Measurements from ENCODE around the gene CLASP1. TPM values are rescaled to one million over a fixed set of nuclear protein-coding genes. Genes with fewer than 3 reads are reported as not detected.

CLASP1 gene
- total and polyA plus RNA-seq, 2 experiments from 2014 or later = 16.6 to 56.3 TPM

- Histone ChIP-seq H3K27ac (ENCODE audit: low read depth) (no peak overlapping the region), H3K4me2 (no peak overlapping the region), H3K9me2 (ENCODE audit: insufficient read depth) (no peaks in the 10 kb centered on the region), H3F3A (replicated peaks; ENCODE audit: low read depth) (no peaks in the 10 kb centered on the region), H4K20me1 (replicated peaks; ENCODE audit: insufficient read depth) (no peaks in the 10 kb centered on the region), H3K4me3 (no peak overlapping the region), H3K27me3 (ENCODE audit: insufficient read depth) (no peaks in the 10 kb centered on the region), H2AFZ (no peak overlapping the region), H3K79me2 (replicated peaks; ENCODE audit: insufficient read depth) (no peaks in the 10 kb centered on the region), H3K4me1 (ENCODE audit: insufficient read depth) (no peaks in the 10 kb centered on the region), H3K36me3 (ENCODE audit: insufficient read depth) (peaks cover 8% of the 10 kb centered on the region)
- ATAC-seq = no peak
- DNase-seq (ENCODE audit: low spot score) = no peak
- no peaks in the 10 kb centered on the region for H3K4me1 Mint-ChIP-seq
- no peak overlapping the region for H3K27ac Mint-ChIP-seq
- H3K4me3 Mint-ChIP-seq = no peak overlapping the region
- H3K9me3 Mint-ChIP-seq = no peaks in the 10 kb centered on the region
- no peaks in the 10 kb centered on the region for H3K27me3 Mint-ChIP-seq (ENCODE audit: insufficient read depth, low read depth, poor library complexity)
- no peak for TF ChIP-seq NANOG (IDR thresholded peaks at IDR 0.05; ENCODE audit: borderline replicate concordance)
- TF ChIP-seq JUNB (IDR thresholded peaks at IDR 0.05; ENCODE audit: unreplicated experiment) = no peak
- no peak for TF ChIP-seq CTCF (conservative IDR thresholded peaks at IDR 0.05; ENCODE audit: low read depth in 2 of 2)
- no peak for TF ChIP-seq POLR2AphosphoS5 (IDR thresholded peaks at IDR 0.05; ENCODE audit: low read depth)
- TF ChIP-seq ETS1 (IDR thresholded peaks at IDR 0.05) = no peak
- no peak for TF ChIP-seq ZNF462 (CRISPR knock-in tag; IDR thresholded peaks at IDR 0.05)
- TF ChIP-seq ZNF331 (CRISPR knock-in tag; IDR thresholded peaks at IDR 0.05; ENCODE audit: low read depth) = no peak
- no peak for TF ChIP-seq EZH2phosphoT487 (IDR thresholded peaks at IDR 0.05; ENCODE audit: unreplicated experiment)
- no peak for TF ChIP-seq ZNF114 (CRISPR knock-in tag; IDR thresholded peaks at IDR 0.05)
- no peak for TF ChIP-seq STAT1 (IDR thresholded peaks at IDR 0.05; ENCODE audit: unreplicated experiment)
- TF ChIP-seq CREB1 (CRISPR knock-in tag; IDR thresholded peaks at IDR 0.05; ENCODE audit: low read depth) = no peak
- TF ChIP-seq EZH2 (IDR thresholded peaks at IDR 0.05; ENCODE audit: low read depth, unreplicated experiment) = no peak
- TF ChIP-seq REST (IDR thresholded peaks at IDR 0.05; ENCODE audit: unreplicated experiment) = no peak
- peaks cover 35% of the 10 kb centered on the region for H3K36me3 Mint-ChIP-seq (ENCODE audit: low read depth)
Observed at GRCh38 chr2:121442889-121443288, 206.4 kb downstream of the CLASP1 start.
